GM23248 (cell line): ENCODE data around the gene TRMT44.

Experiments used
- EZH2 ChIP-seq: fragments of 200-600 bp; sonication (generic); IDR thresholded peaks from 2 replicates; pipeline ENCODE4 v1.6.1; 2018; ENCODE audit warnings: antibody characterized with exemption, mild to moderate bottlenecking; ENCODE audit not compliant: insufficient read depth, poor library complexity, severe bottlenecking
- EZH2phosphoT487 ChIP-seq: fragments of 200-600 bp; sonication (generic); IDR thresholded peaks from 2 replicates; pipeline ENCODE4 v1.6.1; 2018; ENCODE audit warnings: antibody characterized with exemption, moderate library complexity, mild to moderate bottlenecking, low read depth; ENCODE audit not compliant: insufficient read depth

DNA sequence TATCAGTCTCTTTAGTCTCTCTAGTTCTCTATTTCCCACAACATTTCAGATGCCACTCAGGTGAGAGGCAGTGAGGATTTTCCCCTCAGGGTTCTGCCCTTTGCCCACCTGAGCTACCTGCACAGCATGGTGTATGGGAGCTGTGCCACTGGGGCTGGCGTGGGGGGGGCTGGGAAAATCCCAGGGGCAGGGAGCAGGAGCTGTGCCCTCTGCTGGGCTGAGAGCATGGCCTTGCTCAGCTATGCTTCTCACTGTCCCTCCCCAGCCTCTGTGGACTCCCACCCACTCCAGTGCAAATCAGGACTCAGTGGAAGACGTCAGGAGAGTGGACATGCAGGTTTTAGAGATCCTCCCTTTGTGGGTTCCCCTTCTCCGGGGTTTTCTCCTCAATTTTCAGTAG is 57.2 kb downstream of the TRMT44 start:
- TF ChIP-seq EZH2 (no peak), EZH2phosphoT487 (no peak)
